Calu3 (cell line): ENCODE measurements around the gene AP5S1. TPM values are rescaled to one million over a fixed set of nuclear protein-coding genes. Genes with fewer than 3 reads are reported as not detected.

Experiments
- BruUV-seq: library from RNA; stranded (reverse); fragments of 400-500 nt; replicated peaks from 2 replicates; lab custom pipeline; 2021; lab: Mats Ljungman, UMichigan
- CTCF ChIA-PET: fragments of 300-600 bp; sonication (Branson Sonifier 250); formaldehyde crosslinking; loops from one replicate; lab custom pipeline; 2022; ENCODE audit warnings: antibody characterized with exemption; lab: Charles Lee
- DNase-seq: peaks from one replicate; pipeline ENCODE4 v3.0.0; 2022
- H3K27ac Mint-ChIP-seq: one replicate; pipeline ENCODE4 v1.8.0; 2022; ENCODE audit warnings: mixed read lengths; ENCODE audit not compliant: unreplicated experiment
- H3K27me3 Mint-ChIP-seq: one replicate; pipeline ENCODE4 v1.8.0; 2022; ENCODE audit warnings: mixed read lengths; ENCODE audit not compliant: unreplicated experiment
- H3K36me3 Mint-ChIP-seq: one replicate; pipeline ENCODE4 v1.8.0; 2022; ENCODE audit warnings: mild to moderate bottlenecking, moderate library complexity, mixed read lengths; ENCODE audit not compliant: insufficient read depth, unreplicated experiment
- H3K4me1 Mint-ChIP-seq: one replicate; pipeline ENCODE4 v1.8.0; 2022; ENCODE audit warnings: mild to moderate bottlenecking, low read depth, mixed read lengths; ENCODE audit not compliant: unreplicated experiment
- H3K4me3 Mint-ChIP-seq: one replicate; pipeline ENCODE4 v1.8.0; 2022; ENCODE audit warnings: mild to moderate bottlenecking, low read depth, moderate library complexity, mixed read lengths; ENCODE audit not compliant: unreplicated experiment
- H3K9me3 Mint-ChIP-seq: one replicate; pipeline ENCODE4 v1.8.0; 2022; ENCODE audit warnings: low read depth, mixed read lengths; ENCODE audit not compliant: unreplicated experiment
- intact Hi-C: fragments of 100-400 bp; cut with micrococcal nuclease; formaldehyde crosslinking; loops from one replicate; pipeline ENCODE4 v1.10.0; 2022; ENCODE audit not compliant: unreplicated experiment
- total RNA-seq: library from RNA; stranded (reverse); gene quantifications from 2 replicates; pipeline ENCODE4 v1.2.3, GENCODE V29; 2022
- TF ChIP-seq, protein P1 (sequence below): fragments of 200-600 bp; IDR thresholded peaks from one replicate; pipeline ENCODE4 v1.8.0; 2022; ENCODE audit warnings: antibody characterized with exemption; ENCODE audit not compliant: unreplicated experiment

Gene AP5S1
- total RNA-seq, 1 experiment from 2014 or later = 9.5 TPM

DNA sequence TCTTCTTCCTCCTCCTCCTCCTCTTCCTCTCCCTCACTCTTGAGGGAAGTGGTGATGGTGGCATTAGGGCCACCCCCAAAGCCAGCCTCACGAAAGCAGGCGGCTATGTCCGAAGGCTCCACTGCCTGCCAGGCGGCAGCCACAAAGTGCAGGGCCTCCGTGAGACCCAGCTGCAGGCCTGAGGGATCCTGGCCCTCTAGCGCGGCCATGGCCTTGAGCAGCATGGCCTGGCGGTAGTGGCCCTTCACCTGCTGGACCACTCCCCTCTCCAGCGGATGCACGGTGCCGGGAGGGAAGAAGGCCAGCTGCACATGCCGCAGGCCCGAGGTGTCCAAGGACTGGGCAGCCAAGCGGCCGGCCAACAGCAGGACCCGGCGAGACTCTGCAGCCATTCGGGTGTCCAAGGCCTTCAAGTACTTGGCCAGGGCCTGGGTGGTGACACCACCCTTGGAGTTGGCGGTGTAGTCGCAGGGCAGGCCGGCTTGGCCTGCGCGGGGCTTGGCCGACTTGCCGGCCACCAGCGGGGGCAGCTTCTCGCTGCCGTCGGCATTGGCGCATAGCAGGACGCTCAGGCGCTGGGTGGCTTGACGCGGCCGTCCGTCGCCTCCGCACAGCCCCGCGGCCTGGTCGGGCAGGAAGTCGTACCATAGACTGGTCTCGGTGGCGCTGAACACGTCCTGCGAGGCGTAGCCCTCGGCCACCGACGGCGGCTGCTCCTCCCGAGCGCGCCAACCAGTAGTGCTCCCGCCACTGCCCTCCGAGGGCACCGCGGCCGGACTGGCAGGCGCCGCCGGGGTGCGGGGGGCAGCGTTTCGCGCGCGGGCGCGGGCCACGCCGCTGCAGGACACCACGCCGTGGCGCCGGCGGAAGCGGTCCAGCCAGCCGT, 34.9 kb upstream of the AP5S1 start:
- no peak for DNase-seq
- H3K27ac Mint-ChIP-seq = no peak overlapping the region

DNA sequence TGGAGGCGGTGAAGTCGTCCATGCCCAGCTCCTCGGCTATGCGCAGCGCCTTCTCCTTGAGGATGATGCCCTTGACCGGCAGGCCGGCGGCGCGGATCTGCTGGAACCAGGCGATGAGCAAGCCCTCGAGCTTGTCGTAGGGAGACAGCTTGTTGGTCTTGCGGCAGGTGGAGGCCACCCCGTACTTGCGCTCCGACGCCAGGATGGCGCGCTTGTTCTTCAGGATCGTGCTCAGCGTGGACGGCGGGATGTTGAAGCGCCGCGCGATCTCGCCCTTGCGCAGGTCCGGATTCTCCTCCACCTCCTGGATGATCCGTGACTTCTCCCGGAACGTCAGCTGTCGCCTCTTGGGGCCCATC, 34.2 kb upstream of the AP5S1 start:
- intact Hi-C loops = loop anchor here (2.0 kb wide), 1 partner anchor 35 kb away; the partner anchor contains the start of gene AP5S1
- H3K27ac Mint-ChIP-seq = no peak overlapping the region
- DNase-seq = no peak
- peaks cover 37% of the 10 kb centered on the region for H3K36me3 Mint-ChIP-seq
- TF ChIP-seq, protein P1, sequence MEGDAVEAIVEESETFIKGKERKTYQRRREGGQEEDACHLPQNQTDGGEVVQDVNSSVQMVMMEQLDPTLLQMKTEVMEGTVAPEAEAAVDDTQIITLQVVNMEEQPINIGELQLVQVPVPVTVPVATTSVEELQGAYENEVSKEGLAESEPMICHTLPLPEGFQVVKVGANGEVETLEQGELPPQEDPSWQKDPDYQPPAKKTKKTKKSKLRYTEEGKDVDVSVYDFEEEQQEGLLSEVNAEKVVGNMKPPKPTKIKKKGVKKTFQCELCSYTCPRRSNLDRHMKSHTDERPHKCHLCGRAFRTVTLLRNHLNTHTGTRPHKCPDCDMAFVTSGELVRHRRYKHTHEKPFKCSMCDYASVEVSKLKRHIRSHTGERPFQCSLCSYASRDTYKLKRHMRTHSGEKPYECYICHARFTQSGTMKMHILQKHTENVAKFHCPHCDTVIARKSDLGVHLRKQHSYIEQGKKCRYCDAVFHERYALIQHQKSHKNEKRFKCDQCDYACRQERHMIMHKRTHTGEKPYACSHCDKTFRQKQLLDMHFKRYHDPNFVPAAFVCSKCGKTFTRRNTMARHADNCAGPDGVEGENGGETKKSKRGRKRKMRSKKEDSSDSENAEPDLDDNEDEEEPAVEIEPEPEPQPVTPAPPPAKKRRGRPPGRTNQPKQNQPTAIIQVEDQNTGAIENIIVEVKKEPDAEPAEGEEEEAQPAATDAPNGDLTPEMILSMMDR = no peak
- peak overlapping the region; percentile 50 for H3K4me3 Mint-ChIP-seq
- no TSS peak for BruUV-seq
- CTCF ChIA-PET = interaction anchor here (0.6 to 3.2 kb wide), 3 partner anchors 27 to 61 kb away, joined by 3 to 25 read pairs (median 3); partner anchors contain the start of genes AP5S1 and MAVS
- H3K27me3 Mint-ChIP-seq = no peaks in the 10 kb centered on the region
- peaks cover 21% of the 10 kb centered on the region for H3K4me1 Mint-ChIP-seq
- H3K9me3 Mint-ChIP-seq = no peaks in the 10 kb centered on the region

More for the DNA sequence above, 34.9 kb upstream of the AP5S1 start:
- H3K4me3 Mint-ChIP-seq = peak overlapping the region; percentile 50
- CTCF ChIA-PET = interaction anchor here (3.2 kb wide), 1 partner anchor 34 kb away, joined by 25 read pairs; the partner anchor contains the start of gene AP5S1
- peaks cover 5% of the 10 kb centered on the region for H3K27me3 Mint-ChIP-seq
- BruUV-seq = TSS peak; percentile 61
- TF ChIP-seq, protein P1 = no peak
- H3K9me3 Mint-ChIP-seq = no peaks in the 10 kb centered on the region
- H3K36me3 Mint-ChIP-seq = peaks cover 42% of the 10 kb centered on the region
- peaks cover 27% of the 10 kb centered on the region for H3K4me1 Mint-ChIP-seq
- intact Hi-C loops = loop anchor here (2.0 kb wide), 1 partner anchor 35 kb away; the partner anchor contains the start of gene AP5S1

DNA sequence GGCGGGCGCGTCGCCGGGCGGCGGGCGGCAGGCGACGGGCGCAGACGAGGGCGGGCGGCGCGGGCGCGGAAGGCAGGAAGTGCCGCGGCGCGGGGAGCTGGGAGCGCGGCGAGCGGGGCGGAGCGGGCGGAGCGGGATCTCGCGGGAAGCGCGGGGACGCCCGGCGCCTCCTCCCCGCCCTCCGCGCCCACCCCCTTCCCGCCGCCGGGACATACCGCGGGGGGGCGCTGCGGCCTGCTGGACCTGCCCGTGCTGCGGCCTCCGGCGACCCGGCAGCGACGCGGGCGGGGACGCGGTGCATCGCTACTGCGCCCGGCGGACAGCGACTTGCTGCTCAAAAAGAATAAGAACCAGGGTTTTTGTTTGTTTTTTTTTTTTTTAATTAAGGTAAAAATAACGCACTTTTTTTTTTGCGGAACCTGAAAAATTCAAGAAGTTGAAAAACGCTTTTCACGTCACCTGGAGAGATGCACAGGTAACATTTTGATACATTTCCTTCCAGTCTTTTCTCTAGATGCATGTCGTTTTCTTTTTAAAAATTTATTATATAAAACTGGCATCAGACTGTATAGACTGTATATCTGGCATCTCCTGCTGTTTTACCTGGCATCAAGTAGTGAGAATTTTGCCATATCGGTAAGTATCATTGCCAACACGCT, 33.6 kb upstream of the AP5S1 start, which contains the start of gene CENPB:
Gene CENPB, minus strand, starts transcription at position 76 of the 659 bp plus-strand sequence. CDS start 257 bp downstream, outside the sequence.
- Mint-ChIP-seq H3K27me3 (no peaks in the 10 kb centered on the region), H3K9me3 (no peaks in the 10 kb centered on the region), H3K4me3 (peak within 1 kb of the TSS; percentile 50), H3K4me1 (peaks cover 21% of the 10 kb centered on the region), H3K27ac (no peak within 1 kb of the TSS), H3K36me3 (peaks cover 30% of the 10 kb centered on the region)
- CTCF ChIA-PET = interaction anchor here (0.6 to 3.2 kb wide), 5 partner anchors 9 to 68 kb away, joined by 3 to 25 read pairs (median 3); partner anchors contain the start of genes AP5S1, CDC25B and MAVS
- no TSS peak for BruUV-seq
- intact Hi-C loops = loop anchor here (2.0 kb wide), 1 partner anchor 34 kb away; the partner anchor contains the start of gene AP5S1
- TF ChIP-seq, protein P1 = peak; percentile 73
- DNase-seq = peak; percentile 94
